DOHH2 (cell line): ENCODE data around the gene LILRA6.

Experiments
- EZH2phosphoT487 ChIP-seq: fragments of 200-600 bp; sonication (generic); IDR thresholded peaks from 2 replicates; pipeline ENCODE4 v1.6.1; 2017; ENCODE audit warnings: borderline replicate concordance, mild to moderate bottlenecking, antibody characterized with exemption, low read length, moderate library complexity, mixed read lengths
- TF ChIP-seq, protein P1 (sequence below): fragments of 200-600 bp; sonication (generic); IDR thresholded peaks from one replicate; pipeline ENCODE4 v1.5.1; 2014; ENCODE audit warnings: antibody characterized with exemption, mild to moderate bottlenecking, low read depth, low read length; ENCODE audit not compliant: poor library complexity, severe bottlenecking

DNA sequence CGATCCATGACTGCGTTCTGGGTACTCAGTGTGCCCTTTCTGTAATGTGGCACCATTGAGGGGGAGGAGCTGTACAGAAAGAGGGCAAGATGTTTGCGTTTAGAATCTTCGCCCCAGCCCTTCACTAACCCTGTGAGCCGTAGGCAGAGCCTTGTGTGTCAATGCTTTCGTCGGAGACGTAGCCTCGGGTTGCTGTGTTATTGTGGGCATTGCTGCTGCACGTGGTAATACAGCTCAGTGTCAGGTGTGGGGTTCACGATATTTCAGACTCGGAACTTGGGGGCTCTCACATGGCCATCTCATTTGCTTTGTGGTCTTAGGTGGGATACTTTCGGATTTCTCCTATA is 35.8 kb downstream of the LILRA6 start:
- TF ChIP-seq, protein P1, sequence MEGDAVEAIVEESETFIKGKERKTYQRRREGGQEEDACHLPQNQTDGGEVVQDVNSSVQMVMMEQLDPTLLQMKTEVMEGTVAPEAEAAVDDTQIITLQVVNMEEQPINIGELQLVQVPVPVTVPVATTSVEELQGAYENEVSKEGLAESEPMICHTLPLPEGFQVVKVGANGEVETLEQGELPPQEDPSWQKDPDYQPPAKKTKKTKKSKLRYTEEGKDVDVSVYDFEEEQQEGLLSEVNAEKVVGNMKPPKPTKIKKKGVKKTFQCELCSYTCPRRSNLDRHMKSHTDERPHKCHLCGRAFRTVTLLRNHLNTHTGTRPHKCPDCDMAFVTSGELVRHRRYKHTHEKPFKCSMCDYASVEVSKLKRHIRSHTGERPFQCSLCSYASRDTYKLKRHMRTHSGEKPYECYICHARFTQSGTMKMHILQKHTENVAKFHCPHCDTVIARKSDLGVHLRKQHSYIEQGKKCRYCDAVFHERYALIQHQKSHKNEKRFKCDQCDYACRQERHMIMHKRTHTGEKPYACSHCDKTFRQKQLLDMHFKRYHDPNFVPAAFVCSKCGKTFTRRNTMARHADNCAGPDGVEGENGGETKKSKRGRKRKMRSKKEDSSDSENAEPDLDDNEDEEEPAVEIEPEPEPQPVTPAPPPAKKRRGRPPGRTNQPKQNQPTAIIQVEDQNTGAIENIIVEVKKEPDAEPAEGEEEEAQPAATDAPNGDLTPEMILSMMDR, result no peak
- TF ChIP-seq EZH2phosphoT487, result no peak
